Mesothelial cell of epicardium (in vitro differentiated cells): ENCODE results near the gene TMEM258. TPM values are rescaled to one million over a fixed set of nuclear protein-coding genes. Genes with fewer than 3 reads are reported as not detected.

Experiments
- DNase-seq, 2 experiments: peaks; one replicate each; pipeline ENCODE4 v3.0.0; 2021; ENCODE audit warnings: low spot score in 2 of 2; ENCODE audit not compliant: unreplicated experiment in 2 of 2
- H3K27ac Mint-ChIP-seq: 2 replicates; pipeline ENCODE4 v1.8.0; 2021; ENCODE audit warnings: mixed read lengths
- H3K27me3 Mint-ChIP-seq: 2 replicates; pipeline ENCODE4 v1.8.0; 2021; ENCODE audit warnings: low read depth, mixed read lengths
- H3K36me3 Mint-ChIP-seq: 2 replicates; pipeline ENCODE4 v1.8.0; 2021; ENCODE audit warnings: mixed read lengths
- H3K4me1 Mint-ChIP-seq: 2 replicates; pipeline ENCODE4 v1.8.0; 2021; ENCODE audit warnings: mixed read lengths
- H3K4me3 Mint-ChIP-seq: 2 replicates; pipeline ENCODE4 v1.8.0; 2021; ENCODE audit warnings: mild to moderate bottlenecking, moderate library complexity, mixed read lengths
- H3K9me3 Mint-ChIP-seq: 2 replicates; pipeline ENCODE4 v1.8.0; 2021; ENCODE audit warnings: mixed read lengths
- CTCF ChIP-seq: fragments of 200-600 bp; sonication (generic); IDR thresholded peaks from one replicate; pipeline ENCODE4 v1.5.0; 2021; ENCODE audit warnings: antibody characterized with exemption; ENCODE audit not compliant: unreplicated experiment
- total RNA-seq: library from RNA; stranded (reverse); gene quantifications from 3 replicates; pipeline ENCODE4 v1.2.1, GENCODE V29; 2021

Gene TMEM258
- total RNA-seq, 1 donor from 2014 or later: 154 TPM

DNA sequence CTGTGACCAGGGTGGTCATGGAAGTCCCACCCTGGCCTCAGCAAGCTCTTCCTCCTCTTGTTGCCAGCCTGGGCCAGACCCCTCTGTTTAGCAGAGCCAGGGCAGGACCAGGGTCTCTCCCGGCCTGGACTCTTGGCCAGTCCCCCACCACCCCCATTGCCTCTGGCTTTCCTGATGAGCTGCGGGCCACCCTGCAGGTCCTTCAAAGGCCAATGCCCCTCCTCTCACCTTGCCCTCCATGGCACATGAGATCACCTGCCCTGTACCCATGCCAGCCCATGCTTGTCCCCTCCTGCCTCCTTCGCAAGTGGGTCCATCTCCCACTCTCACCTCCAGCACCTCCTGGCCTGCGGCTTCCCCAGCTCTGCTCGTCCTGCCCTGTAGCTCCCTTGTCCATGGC, 46.1 kb upstream of the TMEM258 start:
- Mint-ChIP-seq H3K4me3 (no peak overlapping the region), H3K27ac (no peak overlapping the region), H3K4me1 (peaks cover 19% of the 10 kb centered on the region), H3K36me3 (peaks cover 44% of the 10 kb centered on the region), H3K9me3 (peaks cover 4% of the 10 kb centered on the region), H3K27me3 (no peaks in the 10 kb centered on the region)
- no peak for TF ChIP-seq CTCF
- DNase-seq: no peak

- peaks cover 28% of the 10 kb centered on the region for H3K4me1 Mint-ChIP-seq
- H3K9me3 Mint-ChIP-seq: peaks cover 4% of the 10 kb centered on the region
- no peak for TF ChIP-seq CTCF
- DNase-seq: no peak
- H3K4me3 Mint-ChIP-seq: no peak overlapping the region
- peaks cover 38% of the 10 kb centered on the region for H3K36me3 Mint-ChIP-seq
- no peak overlapping the region for H3K27ac Mint-ChIP-seq
- no peaks in the 10 kb centered on the region for H3K27me3 Mint-ChIP-seq
Observed at GRCh38 chr11:61837411-61838005, 45.1 kb upstream of the TMEM258 start.

GRCh38 chr11:61836193-61836592, 43.8 kb upstream of the TMEM258 start:
- no peak for TF ChIP-seq CTCF
- H3K9me3 Mint-ChIP-seq: peaks cover 4% of the 10 kb centered on the region
- peak overlapping the region; percentile 75 for H3K27ac Mint-ChIP-seq
- H3K4me3 Mint-ChIP-seq: no peak overlapping the region
- DNase-seq: no peak
- H3K4me1 Mint-ChIP-seq: peaks cover 39% of the 10 kb centered on the region
- peaks cover 29% of the 10 kb centered on the region for H3K36me3 Mint-ChIP-seq
- no peaks in the 10 kb centered on the region for H3K27me3 Mint-ChIP-seq

DNA sequence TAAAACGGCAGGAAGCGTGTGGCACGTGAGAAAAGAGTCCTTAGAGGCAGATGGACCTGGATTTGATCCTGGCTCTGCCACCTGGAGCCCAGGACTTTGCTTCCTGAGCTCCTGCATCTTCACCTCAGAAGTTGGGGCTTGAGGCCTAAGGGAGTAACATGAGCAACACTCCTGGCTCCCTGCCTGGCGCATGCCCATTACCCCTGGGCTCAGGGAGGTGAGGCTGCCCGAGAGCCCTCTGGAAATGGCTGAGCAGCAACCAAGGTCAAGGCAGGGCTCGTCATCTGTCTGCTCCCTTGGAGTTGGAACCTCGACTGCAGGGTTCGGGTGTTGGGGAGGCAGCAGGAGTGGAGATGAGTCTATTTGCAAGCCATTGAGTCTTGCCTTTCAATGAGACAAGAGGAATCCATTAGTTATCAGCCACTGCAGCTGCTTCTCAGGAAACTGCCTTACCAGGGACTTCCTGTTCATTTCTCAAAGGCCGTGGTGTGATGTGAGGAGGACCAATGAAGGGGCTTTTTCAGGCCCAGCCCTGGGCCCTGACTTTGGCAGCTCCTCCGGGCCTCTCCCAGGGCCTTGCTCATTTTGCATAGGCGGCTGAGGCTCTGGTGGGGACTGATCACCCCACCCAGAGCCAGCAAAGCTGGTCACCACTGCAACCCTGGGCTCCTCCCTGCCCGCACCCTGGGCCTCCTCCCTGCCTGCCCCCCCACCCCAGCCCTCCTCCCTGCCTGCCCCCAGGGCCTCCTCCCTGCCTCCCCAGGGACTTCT, 42.1 kb upstream of the TMEM258 start:
- Mint-ChIP-seq H3K9me3 (no peaks in the 10 kb centered on the region), H3K4me1 (peaks cover 55% of the 10 kb centered on the region), H3K27me3 (no peaks in the 10 kb centered on the region), H3K36me3 (peaks cover 16% of the 10 kb centered on the region), H3K4me3 (no peak overlapping the region), H3K27ac (peak overlapping the region; percentile 90)
- no peak for TF ChIP-seq CTCF
- DNase-seq: peak in 1 of 2 experiments; percentile 45

DNA sequence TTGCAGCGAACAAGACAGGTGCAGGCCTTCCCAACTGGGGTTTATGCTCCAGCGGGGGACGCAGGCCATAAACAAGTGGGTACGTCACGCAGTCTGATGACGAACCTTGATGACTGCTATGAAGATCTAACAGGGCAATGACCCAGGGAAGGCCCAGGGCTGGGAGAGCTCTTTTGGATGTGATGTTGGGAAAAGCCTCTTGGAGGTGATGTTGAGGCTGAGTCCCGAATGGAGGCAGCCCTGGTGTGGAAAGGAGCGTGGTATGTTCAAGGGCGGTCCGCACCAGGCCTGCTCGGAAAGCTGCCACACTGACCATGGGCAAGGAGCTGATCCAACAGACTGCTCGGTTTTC, 41.5 kb upstream of the TMEM258 start:
- H3K27ac Mint-ChIP-seq: peak overlapping the region; percentile 90
- H3K9me3 Mint-ChIP-seq: no peaks in the 10 kb centered on the region
- peaks cover 59% of the 10 kb centered on the region for H3K4me1 Mint-ChIP-seq
- no peak overlapping the region for H3K4me3 Mint-ChIP-seq
- peaks cover 10% of the 10 kb centered on the region for H3K36me3 Mint-ChIP-seq
- H3K27me3 Mint-ChIP-seq: no peaks in the 10 kb centered on the region
- no peak for DNase-seq
- TF ChIP-seq CTCF: no peak
